HCT116 (cell line): Measurements from ENCODE around the gene MTA3.

Experiments
- CTCF ChIP-seq, 3 experiments: fragments of 200-600 bp in 1 of 3; sonication (generic) in 1 of 3; IDR thresholded peaks in 2 of 3; conservative IDR thresholded peaks in 1 of 3; 2 replicates each; pipeline ENCODE4 v1.5.1; 2012 to 2017; ENCODE audit warnings: low read depth in 2 of 3, low read length in 2 of 3, antibody characterized with exemption in 1 of 3, borderline replicate concordance in 1 of 3, control low read depth in 1 of 3, mild to moderate bottlenecking in 1 of 3, mixed read lengths in 1 of 3, mixed run types in 1 of 3, moderate library complexity in 1 of 3; ENCODE audit not compliant: insufficient read depth in 1 of 3
- EZH2 ChIP-seq: fragments of 200-600 bp; sonication (generic); IDR thresholded peaks from 2 replicates; pipeline ENCODE4 v1.6.1; 2017; ENCODE audit warnings: antibody characterized with exemption, mixed run types
- POLR2A ChIP-seq: IDR thresholded peaks from 2 replicates; pipeline ENCODE4 v1.7.0; 2011; ENCODE audit warnings: borderline replicate concordance; ENCODE audit not compliant: insufficient read depth, insufficient read length; ENCODE audit errors: extremely low read depth
- RAD21 ChIP-seq: IDR thresholded peaks from 2 replicates; pipeline ENCODE4 v1.6.1; 2012; ENCODE audit warnings: low read depth, mild to moderate bottlenecking
- REST ChIP-seq: IDR thresholded peaks from 2 replicates; pipeline ENCODE4 v1.6.1; 2012; ENCODE audit warnings: low read depth
- ZFX ChIP-seq: fragments of 450-650 bp; IDR thresholded peaks from 2 replicates; pipeline ENCODE4 v1.6.1; 2017
- ZNF274 ChIP-seq: fragments of 200-500 bp; sonication (Bioruptor generic); IDR thresholded peaks from 2 replicates; pipeline ENCODE4 v1.6.1; 2014; ENCODE audit warnings: mild to moderate bottlenecking, low read depth, low read length, inconsistent platforms

GRCh38 chr2:42638080-42638784 is 69.8 kb downstream of the MTA3 start:
- no peak for TF ChIP-seq ZNF274
- TF ChIP-seq POLR2A = no peak
- TF ChIP-seq ZFX = no peak
- no peak for TF ChIP-seq RAD21
- no peak for TF ChIP-seq CTCF (IDR thresholded peaks at IDR 0.05 in 2 of 3, conservative IDR thresholded peaks at IDR 0.05 in 1 of 3; ENCODE audit: borderline replicate concordance in 1 of 3, insufficient read depth in 1 of 3, low read depth in 2 of 3, low read length in 2 of 3)
- no peak for TF ChIP-seq REST
- TF ChIP-seq EZH2 = no peak
